ENCODE results near the gene CHI3L2.

DNA sequence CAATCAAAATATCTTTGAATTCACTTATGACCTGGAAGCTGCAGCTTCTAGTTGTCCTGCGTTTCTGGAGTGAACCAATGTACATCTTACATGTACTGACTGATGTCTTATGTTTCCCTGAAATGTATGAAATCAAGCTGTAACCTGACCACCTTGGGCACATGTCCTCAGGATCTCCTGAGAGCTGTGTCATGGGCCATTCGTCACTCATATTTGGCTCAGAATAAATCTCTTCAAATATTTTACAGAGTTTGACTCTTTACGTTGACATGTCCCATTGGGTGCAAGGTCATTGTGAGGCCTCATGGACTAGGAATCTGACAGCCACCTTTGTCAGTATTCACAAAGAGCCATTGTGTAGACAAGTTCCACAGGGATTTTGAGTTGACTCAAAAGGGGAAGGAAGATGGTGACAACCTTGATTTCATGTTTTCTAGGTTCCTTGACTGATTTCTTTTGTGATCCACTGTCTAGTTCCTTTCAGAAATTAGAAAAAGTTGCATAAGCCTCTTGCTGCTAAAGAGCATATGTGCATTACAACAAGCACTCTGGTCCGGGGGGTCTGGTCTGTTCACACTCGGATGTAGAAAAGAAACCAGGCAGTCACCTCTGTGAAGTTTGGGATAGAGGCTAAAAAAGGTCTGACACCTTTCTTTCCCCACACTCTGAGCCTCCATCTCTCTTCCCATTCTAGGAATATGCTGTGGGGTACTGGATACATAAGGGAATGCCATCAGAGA is 10.7 kb downstream of the CHI3L2 start:
- TF ChIP-seq, protein P1, sequence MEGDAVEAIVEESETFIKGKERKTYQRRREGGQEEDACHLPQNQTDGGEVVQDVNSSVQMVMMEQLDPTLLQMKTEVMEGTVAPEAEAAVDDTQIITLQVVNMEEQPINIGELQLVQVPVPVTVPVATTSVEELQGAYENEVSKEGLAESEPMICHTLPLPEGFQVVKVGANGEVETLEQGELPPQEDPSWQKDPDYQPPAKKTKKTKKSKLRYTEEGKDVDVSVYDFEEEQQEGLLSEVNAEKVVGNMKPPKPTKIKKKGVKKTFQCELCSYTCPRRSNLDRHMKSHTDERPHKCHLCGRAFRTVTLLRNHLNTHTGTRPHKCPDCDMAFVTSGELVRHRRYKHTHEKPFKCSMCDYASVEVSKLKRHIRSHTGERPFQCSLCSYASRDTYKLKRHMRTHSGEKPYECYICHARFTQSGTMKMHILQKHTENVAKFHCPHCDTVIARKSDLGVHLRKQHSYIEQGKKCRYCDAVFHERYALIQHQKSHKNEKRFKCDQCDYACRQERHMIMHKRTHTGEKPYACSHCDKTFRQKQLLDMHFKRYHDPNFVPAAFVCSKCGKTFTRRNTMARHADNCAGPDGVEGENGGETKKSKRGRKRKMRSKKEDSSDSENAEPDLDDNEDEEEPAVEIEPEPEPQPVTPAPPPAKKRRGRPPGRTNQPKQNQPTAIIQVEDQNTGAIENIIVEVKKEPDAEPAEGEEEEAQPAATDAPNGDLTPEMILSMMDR (IDR thresholded peaks at IDR 0.05), result no peak
- TF ChIP-seq POLR2A (IDR thresholded peaks at IDR 0.05) (no peak), EP300 (IDR thresholded peaks at IDR 0.05) (no peak)
